Activated CD4-positive, alpha-beta memory T cell treated with anti-CD3 and anti-CD28 coated beads, Interleukin-2, amount 10 ng/mL, durations not matched to agents 7 days and 5 days (primary cell): ENCODE measurements around the gene CPB1. TPM values are rescaled to one million over a fixed set of nuclear protein-coding genes. Genes with fewer than 3 reads are reported as not detected.

Source experiments
- CTCF ChIA-PET: fragments of 350-600 bp; sonication (Branson Sonifier 250); formaldehyde crosslinking; loops from one replicate; lab custom pipeline; 2021; ENCODE audit warnings: antibody characterized with exemption, inconsistent platforms; lab: Charles Lee
- POLR2A ChIA-PET: fragments of 350-600 bp; sonication (Branson Sonifier 250); formaldehyde crosslinking; loops from one replicate; lab custom pipeline; 2021; ENCODE audit warnings: antibody characterized with exemption; lab: Charles Lee
- DNase-seq: peaks from one replicate; pipeline ENCODE4 v3.0.0-alpha.2; 2020
- H3K27ac Mint-ChIP-seq: one replicate; pipeline ENCODE4 v1.8.0; 2021; ENCODE audit warnings: mild to moderate bottlenecking, mixed read lengths
- H3K27me3 Mint-ChIP-seq: one replicate; pipeline ENCODE4 v1.8.0; 2021; ENCODE audit warnings: mixed read lengths
- H3K36me3 Mint-ChIP-seq: one replicate; pipeline ENCODE4 v1.8.0; 2021; ENCODE audit warnings: low read depth, mixed read lengths
- H3K4me1 Mint-ChIP-seq: one replicate; pipeline ENCODE4 v1.8.0; 2021; ENCODE audit warnings: mixed read lengths
- H3K4me3 Mint-ChIP-seq: one replicate; pipeline ENCODE4 v1.8.0; 2021; ENCODE audit warnings: mild to moderate bottlenecking, mixed read lengths
- H3K9me3 Mint-ChIP-seq: one replicate; pipeline ENCODE4 v1.8.0; 2021; ENCODE audit warnings: mixed read lengths
- total RNA-seq, 2 experiments: library from RNA; stranded (reverse); gene quantifications; one replicate each; pipeline ENCODE4 v1.2.3, GENCODE V29; 2021

CPB1 gene
- total RNA-seq, 2 experiments from 2014 or later, result not detected

- Mint-ChIP-seq H3K36me3 (no peaks in the 10 kb centered on the region), H3K27ac (no peak overlapping the region), H3K27me3 (no peaks in the 10 kb centered on the region), H3K4me1 (no peaks in the 10 kb centered on the region), H3K4me3 (no peak overlapping the region), H3K9me3 (no peaks in the 10 kb centered on the region)
- POLR2A ChIA-PET, result no interaction called here
- CTCF ChIA-PET, result no interaction called here
- no peak for DNase-seq
Observed at GRCh38 chr3:148815316-148816110, 12.1 kb upstream of the CPB1 start.

DNA sequence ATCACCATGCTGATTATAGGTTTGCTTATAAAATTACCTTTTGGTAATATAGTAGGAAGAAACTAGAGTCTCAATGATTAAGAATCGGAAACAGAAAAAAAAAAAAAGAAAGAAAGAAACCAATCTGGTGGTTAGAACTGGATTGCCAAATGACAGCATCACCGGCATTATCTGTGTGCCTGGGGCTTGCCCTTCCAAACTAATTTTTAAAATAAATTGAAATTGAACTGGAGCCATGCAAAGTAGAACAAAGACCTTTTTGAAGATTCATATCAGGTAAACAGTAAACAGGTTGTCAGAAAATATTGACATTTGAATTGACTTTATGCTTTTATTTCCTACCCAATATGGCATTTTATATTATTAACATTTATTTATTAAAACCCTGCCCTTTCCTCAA is 11.2 kb upstream of the CPB1 start:
- Mint-ChIP-seq H3K36me3 (no peaks in the 10 kb centered on the region), H3K27me3 (no peaks in the 10 kb centered on the region), H3K4me1 (no peaks in the 10 kb centered on the region), H3K27ac (no peak overlapping the region), H3K9me3 (no peaks in the 10 kb centered on the region), H3K4me3 (no peak overlapping the region)
- CTCF ChIA-PET, result no interaction called here
- POLR2A ChIA-PET, result no interaction called here
- DNase-seq, result no peak

GRCh38 chr3:148816981-148817525 is 10.6 kb upstream of the CPB1 start:
- DNase-seq, result no peak
- ChIA-PET POLR2A (no interaction called here), CTCF (no interaction called here)
- no peaks in the 10 kb centered on the region for H3K27me3 Mint-ChIP-seq
- no peaks in the 10 kb centered on the region for H3K36me3 Mint-ChIP-seq
- H3K4me1 Mint-ChIP-seq, result no peaks in the 10 kb centered on the region
- no peaks in the 10 kb centered on the region for H3K9me3 Mint-ChIP-seq
- H3K4me3 Mint-ChIP-seq, result no peak overlapping the region
- H3K27ac Mint-ChIP-seq, result no peak overlapping the region

- H3K36me3 Mint-ChIP-seq, result no peaks in the 10 kb centered on the region
- no peak overlapping the region for H3K27ac Mint-ChIP-seq
- H3K27me3 Mint-ChIP-seq, result peaks cover 3% of the 10 kb centered on the region
- no peak for DNase-seq
- CTCF ChIA-PET, result no interaction called here
- H3K4me3 Mint-ChIP-seq, result no peak overlapping the region
- POLR2A ChIA-PET, result no interaction called here
- H3K4me1 Mint-ChIP-seq, result no peaks in the 10 kb centered on the region
- H3K9me3 Mint-ChIP-seq, result no peaks in the 10 kb centered on the region
Observed at GRCh38 chr3:148820361-148821245, 7.0 kb upstream of the CPB1 start.

DNA sequence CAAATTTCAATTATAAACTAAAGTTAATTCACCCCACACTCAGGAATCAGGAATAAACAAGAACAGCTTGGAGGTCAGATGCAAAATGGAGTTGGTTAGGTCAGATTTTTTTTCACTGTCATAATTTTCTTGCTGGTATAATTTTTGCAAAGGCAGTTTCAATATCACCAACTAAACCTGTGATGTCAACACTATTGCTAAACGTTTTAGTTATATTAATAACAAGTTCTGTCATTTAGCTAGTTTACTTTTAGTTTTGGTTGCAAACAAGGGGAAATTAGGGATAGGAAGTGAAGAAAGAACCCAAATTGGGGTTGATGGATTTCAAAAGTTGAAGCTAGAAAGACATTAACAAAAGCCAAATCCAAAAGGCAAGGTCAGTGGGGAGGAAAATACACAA is 4.6 kb upstream of the CPB1 start:
- ChIA-PET CTCF (no interaction called here), POLR2A (no interaction called here)
- Mint-ChIP-seq H3K27ac (no peak overlapping the region), H3K4me1 (no peaks in the 10 kb centered on the region), H3K27me3 (peaks cover 3% of the 10 kb centered on the region), H3K36me3 (no peaks in the 10 kb centered on the region), H3K4me3 (no peak overlapping the region), H3K9me3 (no peaks in the 10 kb centered on the region)
- no peak for DNase-seq

DNA sequence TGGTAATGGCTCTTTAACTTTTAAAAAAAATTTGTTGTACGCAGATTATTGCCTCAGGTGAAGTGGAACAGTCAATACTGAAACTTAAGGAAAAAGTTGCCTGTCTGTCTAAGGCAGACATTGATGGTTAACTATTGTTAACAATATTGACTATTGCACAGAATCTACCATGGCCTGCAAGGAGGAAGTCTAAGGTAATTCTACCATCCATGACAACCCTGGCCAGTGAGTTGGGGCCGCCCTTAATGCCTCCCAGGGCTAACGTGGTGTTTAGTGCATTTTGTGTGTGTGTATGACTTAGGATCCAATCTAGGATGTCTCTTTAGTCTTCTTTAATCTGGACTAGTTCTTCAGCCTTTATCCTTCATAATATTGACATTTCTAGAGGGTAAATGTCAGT is 2.1 kb upstream of the CPB1 start:
- Mint-ChIP-seq H3K27me3 (peaks cover 3% of the 10 kb centered on the region), H3K27ac (no peak overlapping the region), H3K4me3 (no peak overlapping the region), H3K9me3 (no peaks in the 10 kb centered on the region), H3K4me1 (no peaks in the 10 kb centered on the region), H3K36me3 (no peaks in the 10 kb centered on the region)
- POLR2A ChIA-PET, result no interaction called here
- CTCF ChIA-PET, result no interaction called here
- DNase-seq, result no peak

DNA sequence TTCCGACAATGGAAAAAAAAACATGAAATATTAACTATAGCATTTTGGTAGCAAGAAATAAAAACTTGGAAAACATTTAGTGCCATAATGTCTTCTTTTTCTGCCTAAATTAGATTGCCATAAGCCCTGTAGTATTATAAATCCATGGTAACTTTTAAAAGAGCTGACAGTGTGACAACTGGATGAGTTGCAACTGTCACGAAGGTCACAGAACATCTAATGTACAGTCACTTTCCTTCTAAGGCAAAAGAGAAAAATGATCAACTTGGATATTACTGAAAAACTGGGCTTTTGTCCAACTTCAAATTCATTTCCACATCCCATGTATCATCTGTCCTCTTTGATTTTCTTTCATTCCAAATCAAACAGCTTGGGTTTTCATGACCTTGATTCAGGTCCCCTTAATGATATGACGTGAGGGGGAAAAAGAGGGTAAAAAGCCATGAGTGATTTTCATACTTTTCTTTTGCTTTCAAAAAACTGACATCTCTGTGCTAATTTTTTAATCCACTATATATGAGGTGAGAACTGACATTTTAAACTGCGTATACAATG is 602 bp downstream of the CPB1 start:
- Mint-ChIP-seq H3K27ac (no peak overlapping the region), H3K4me3 (no peak overlapping the region), H3K9me3 (no peaks in the 10 kb centered on the region), H3K4me1 (no peaks in the 10 kb centered on the region), H3K36me3 (no peaks in the 10 kb centered on the region), H3K27me3 (peaks cover 2% of the 10 kb centered on the region)
- ChIA-PET CTCF (interaction anchor here (0.6 kb wide), 1 partner anchor 209 kb away, joined by 4 read pairs; no protein-coding TSS in a partner anchor), POLR2A (no interaction called here)
- DNase-seq, result no peak

- CTCF ChIA-PET, result no interaction called here
- no peak for DNase-seq
- no peak overlapping the region for H3K4me3 Mint-ChIP-seq
- H3K9me3 Mint-ChIP-seq, result no peaks in the 10 kb centered on the region
- no peaks in the 10 kb centered on the region for H3K4me1 Mint-ChIP-seq
- H3K27me3 Mint-ChIP-seq, result no peaks in the 10 kb centered on the region
- H3K36me3 Mint-ChIP-seq, result no peaks in the 10 kb centered on the region
- POLR2A ChIA-PET, result no interaction called here
- H3K27ac Mint-ChIP-seq, result no peak overlapping the region
Observed at GRCh38 chr3:148829926-148830325, 2.3 kb downstream of the CPB1 start.

DNA sequence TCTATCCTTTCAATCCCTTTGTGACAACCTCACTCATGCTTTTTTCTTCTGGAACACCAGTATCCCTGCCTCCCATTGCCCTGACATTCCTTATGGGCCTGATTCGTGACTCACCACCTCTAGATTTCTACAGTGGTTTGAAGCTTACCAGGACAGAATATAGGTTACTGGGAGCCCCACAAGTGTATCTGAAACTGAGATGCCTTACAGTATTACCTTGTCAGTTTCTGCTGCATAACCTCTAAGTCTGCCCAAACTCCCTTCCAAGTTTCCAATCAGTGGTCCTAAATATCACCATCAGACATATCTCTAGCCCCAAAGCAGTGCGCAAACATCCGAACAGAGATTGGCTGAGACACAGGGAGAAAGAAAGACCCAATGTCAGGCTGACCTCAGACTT is 5.6 kb downstream of the CPB1 start:
- no peak overlapping the region for H3K27ac Mint-ChIP-seq
- ChIA-PET POLR2A (no interaction called here), CTCF (interaction anchor here (0.6 kb wide), 1 partner anchor 47 kb away, joined by 3 read pairs; no protein-coding TSS in a partner anchor)
- H3K4me3 Mint-ChIP-seq, result no peak overlapping the region
- H3K27me3 Mint-ChIP-seq, result no peaks in the 10 kb centered on the region
- no peaks in the 10 kb centered on the region for H3K9me3 Mint-ChIP-seq
- DNase-seq, result no peak
- H3K36me3 Mint-ChIP-seq, result no peaks in the 10 kb centered on the region
- no peaks in the 10 kb centered on the region for H3K4me1 Mint-ChIP-seq

DNA sequence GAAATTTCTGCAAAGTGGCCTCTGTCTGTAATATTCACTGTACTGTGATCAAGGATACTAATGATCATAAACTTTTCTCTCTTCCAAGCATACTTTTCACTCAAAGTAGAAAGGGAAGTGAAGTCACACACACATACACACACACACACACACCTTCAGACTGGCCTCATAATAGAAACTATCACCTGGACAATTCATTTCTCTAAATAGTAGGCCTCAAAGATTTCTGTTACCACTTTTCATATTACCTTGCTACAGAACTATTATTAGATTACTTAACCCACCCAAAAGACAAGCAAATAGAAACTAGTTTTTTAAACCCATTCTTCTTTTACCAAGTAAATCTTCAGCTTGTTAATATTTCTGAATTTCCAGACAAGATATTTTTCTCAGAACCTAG is 12.2 kb downstream of the CPB1 start:
- no peaks in the 10 kb centered on the region for H3K9me3 Mint-ChIP-seq
- no peaks in the 10 kb centered on the region for H3K4me1 Mint-ChIP-seq
- POLR2A ChIA-PET, result no interaction called here
- no peak overlapping the region for H3K27ac Mint-ChIP-seq
- DNase-seq, result no peak
- no peaks in the 10 kb centered on the region for H3K36me3 Mint-ChIP-seq
- no peaks in the 10 kb centered on the region for H3K27me3 Mint-ChIP-seq
- H3K4me3 Mint-ChIP-seq, result no peak overlapping the region
- CTCF ChIA-PET, result no interaction called here

DNA sequence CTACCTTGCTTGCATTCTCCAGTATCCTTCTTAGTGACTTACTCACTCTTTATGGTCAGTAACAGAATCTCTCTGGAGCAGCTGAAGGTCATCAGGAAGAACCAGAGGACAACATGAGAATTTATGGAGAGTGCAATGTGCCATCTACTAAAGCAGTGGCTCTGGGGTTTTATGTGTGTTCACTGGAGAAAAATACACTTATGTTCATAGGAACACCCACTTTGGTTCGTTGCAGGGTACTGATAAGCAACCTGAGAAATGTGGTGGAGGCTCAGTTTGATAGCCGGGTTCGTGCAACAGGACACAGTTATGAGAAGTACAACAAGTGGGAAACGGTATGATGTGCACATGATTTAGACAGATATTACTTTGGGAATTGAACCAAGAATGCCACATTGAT is 12.8 kb downstream of the CPB1 start:
- CTCF ChIA-PET, result no interaction called here
- H3K4me3 Mint-ChIP-seq, result no peak overlapping the region
- no peaks in the 10 kb centered on the region for H3K36me3 Mint-ChIP-seq
- H3K27me3 Mint-ChIP-seq, result no peaks in the 10 kb centered on the region
- no peaks in the 10 kb centered on the region for H3K9me3 Mint-ChIP-seq
- H3K4me1 Mint-ChIP-seq, result no peaks in the 10 kb centered on the region
- no peak for DNase-seq
- POLR2A ChIA-PET, result no interaction called here
- H3K27ac Mint-ChIP-seq, result no peak overlapping the region

DNA sequence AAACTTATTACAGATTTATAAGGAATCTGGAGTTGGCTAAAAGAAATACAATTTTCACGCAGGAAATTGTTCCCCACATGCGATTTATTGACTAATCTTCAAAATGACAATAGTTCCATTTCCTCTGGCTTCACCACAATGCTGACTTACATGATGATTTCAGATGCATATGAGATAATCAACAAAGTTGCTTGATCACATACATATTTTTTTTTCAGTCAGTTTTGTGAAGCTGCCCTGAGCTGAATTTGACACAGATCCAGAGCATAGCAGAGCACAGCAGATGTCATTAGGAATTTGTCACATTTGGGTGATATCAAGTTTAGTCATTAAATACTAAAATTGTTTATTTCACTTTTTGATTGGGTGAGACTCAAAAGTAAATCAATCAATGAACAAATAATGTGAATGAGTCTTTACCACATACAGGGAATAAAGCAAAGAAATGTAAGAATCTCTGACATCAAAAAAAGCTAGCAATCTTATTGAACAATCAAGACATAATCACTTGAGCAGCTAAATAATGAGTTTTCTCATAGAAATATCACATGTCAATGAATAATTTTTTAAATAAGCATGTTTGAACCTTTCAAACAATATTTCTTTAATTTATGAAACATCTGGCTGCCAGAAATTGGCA is 18.3 kb downstream of the CPB1 start:
- Mint-ChIP-seq H3K36me3 (no peaks in the 10 kb centered on the region), H3K27ac (no peak overlapping the region)

GRCh38 chr3:148847351-148847750 is 19.7 kb downstream of the CPB1 start:
- Mint-ChIP-seq H3K27me3 (peaks cover 4% of the 10 kb centered on the region), H3K36me3 (no peaks in the 10 kb centered on the region), H3K27ac (no peak overlapping the region), H3K9me3 (no peaks in the 10 kb centered on the region), H3K4me3 (no peak overlapping the region), H3K4me1 (peaks cover 2% of the 10 kb centered on the region)
- CTCF ChIA-PET, result no interaction called here
- no peak for DNase-seq
- POLR2A ChIA-PET, result no interaction called here

More for the DNA sequence above, 18.3 kb downstream of the CPB1 start:
- DNase-seq, result no peak
- ChIA-PET CTCF (no interaction called here), POLR2A (interaction anchor here (0.6 kb wide), 1 partner anchor 465 kb away, joined by 3 read pairs; no protein-coding TSS in a partner anchor)
- Mint-ChIP-seq H3K9me3 (no peaks in the 10 kb centered on the region), H3K27me3 (peaks cover 2% of the 10 kb centered on the region), H3K4me3 (no peak overlapping the region), H3K4me1 (peaks cover 2% of the 10 kb centered on the region)
